HEK293T (cell line): ENCODE results near the gene FAM47E.

Experiments used
- ARNT ChIP-seq: fragments of 450-650 bp; IDR thresholded peaks from 2 replicates; pipeline ENCODE4 v1.6.1; 2017; ENCODE audit warnings: mild to moderate bottlenecking
- BHLHE40 ChIP-seq: fragments of 450-650 bp; IDR thresholded peaks from 2 replicates; pipeline ENCODE4 v1.6.1; 2016; ENCODE audit warnings: mild to moderate bottlenecking, moderate library complexity, borderline replicate concordance
- ELF4 ChIP-seq: fragments of 450-650 bp; IDR thresholded peaks from 2 replicates; pipeline ENCODE4 v1.6.1; 2017; ENCODE audit warnings: antibody characterized with exemption
- FOXA1 ChIP-seq: fragments of 450-650 bp; IDR thresholded peaks from 2 replicates; pipeline ENCODE4 v1.6.1; 2016; ENCODE audit warnings: mild to moderate bottlenecking
- FOXM1 ChIP-seq: fragments of 450-650 bp; IDR thresholded peaks from 2 replicates; pipeline ENCODE4 v1.6.1; 2017; ENCODE audit warnings: mild to moderate bottlenecking, borderline replicate concordance
- HDGF ChIP-seq: fragments of 450-650 bp; IDR thresholded peaks from 2 replicates; pipeline ENCODE4 v1.6.1; 2017; ENCODE audit warnings: antibody characterized with exemption, borderline replicate concordance
- L3MBTL2 ChIP-seq: fragments of 450-650 bp; conservative IDR thresholded peaks from 2 replicates; pipeline ENCODE4 v1.6.1; 2016; ENCODE audit warnings: mild to moderate bottlenecking
- LEF1 ChIP-seq: fragments of 450-650 bp; IDR thresholded peaks from 2 replicates; pipeline ENCODE4 v1.6.1; 2017; ENCODE audit warnings: mild to moderate bottlenecking, borderline replicate concordance
- NFRKB ChIP-seq: fragments of 450-650 bp; IDR thresholded peaks from 2 replicates; pipeline ENCODE4 v1.6.1; 2016; ENCODE audit warnings: mild to moderate bottlenecking, moderate library complexity
- PKNOX1 ChIP-seq: fragments of 450-650 bp; IDR thresholded peaks from 2 replicates; pipeline ENCODE4 v1.6.1; 2016
- SP1 ChIP-seq: fragments of 450-650 bp; IDR thresholded peaks from 2 replicates; pipeline ENCODE4 v1.6.1; 2017
- SUZ12 ChIP-seq: fragments of 450-650 bp; IDR thresholded peaks from 2 replicates; pipeline ENCODE4 v1.6.1; 2016; ENCODE audit warnings: mild to moderate bottlenecking
- TARDBP ChIP-seq: fragments of 450-650 bp; IDR thresholded peaks from 2 replicates; pipeline ENCODE4 v1.6.1; 2016
- ZNF384 ChIP-seq: fragments of 450-650 bp; IDR thresholded peaks from 2 replicates; pipeline ENCODE4 v1.6.1; 2016

- TF ChIP-seq LEF1: no peak
- no peak for TF ChIP-seq FOXA1
- TF ChIP-seq BHLHE40: no peak
- no peak for TF ChIP-seq ARNT
- 0 out of 2 replicates have a peak, but pooled peaks have one; percentile 12 for TF ChIP-seq HDGF
- TF ChIP-seq SUZ12: no peak
- no peak for TF ChIP-seq ZNF384
- TF ChIP-seq ELF4: no peak
- no peak for TF ChIP-seq NFRKB
- TF ChIP-seq SP1: no peak
- TF ChIP-seq FOXM1: no peak
- no peak for TF ChIP-seq L3MBTL2
- TF ChIP-seq PKNOX1: no peak
- no peak for TF ChIP-seq TARDBP
These were observed 38.6 kb upstream of the FAM47E start for GRCh38 chr4:76212851-76213414.
